HG03064 (cell line): ENCODE measurements around the gene CLPTM1L.
"Not testable (repeated sequence)": the region's sequence is repeated elsewhere in the genome, so short reads cannot be mapped to it uniquely, and the experiment has no call there.

ENCODE experiments used
- ATAC-seq: cut with Tn5 transposase; IDR thresholded peaks from one replicate; pipeline ENCODE4 v1.9.1; 2021; ENCODE audit warnings: low read depth; ENCODE audit not compliant: unreplicated experiment

CLPTM1L gene

GRCh38 chr5:1380910-1381309, 36.0 kb upstream of the CLPTM1L start:
- no peak for ATAC-seq

DNA sequence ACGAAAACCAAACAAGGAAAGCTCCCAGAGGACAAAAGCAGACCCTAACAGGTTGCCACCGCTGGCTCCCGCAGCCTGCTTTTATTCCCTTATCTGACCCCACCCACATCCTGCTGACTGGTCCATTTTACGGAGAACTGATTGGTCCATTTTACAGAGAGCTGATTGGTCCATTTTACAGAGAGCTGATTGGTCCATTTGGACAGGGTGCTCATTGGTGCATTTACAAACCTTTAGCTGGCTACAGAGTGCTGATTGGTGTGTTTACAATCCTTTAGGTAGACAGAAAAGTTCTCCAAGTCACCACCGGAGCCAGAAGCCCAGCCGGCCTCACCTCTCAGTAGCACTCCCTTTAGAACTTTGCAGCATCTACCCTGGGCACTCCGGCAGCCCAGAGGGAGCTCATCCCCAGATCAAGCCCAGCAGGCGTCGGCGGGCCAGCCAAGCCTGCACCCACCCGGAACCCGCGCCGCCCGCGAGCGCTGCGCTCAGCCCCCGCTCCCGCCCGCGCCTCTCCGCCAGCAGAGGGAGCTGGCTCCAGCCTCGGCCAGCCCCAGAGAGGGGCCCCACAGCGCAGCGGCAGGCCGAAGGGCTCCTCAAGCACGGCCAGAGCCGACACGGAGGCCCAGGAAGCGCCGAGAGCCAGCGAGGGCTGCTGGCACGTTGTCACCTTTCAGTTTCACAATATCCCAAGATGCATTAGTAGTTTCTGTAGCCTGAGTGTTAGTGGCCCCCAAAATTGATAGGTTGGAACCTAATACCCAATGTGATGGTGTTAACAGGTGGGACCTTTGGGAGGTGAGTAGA, 35.3 kb upstream of the CLPTM1L start:
- ATAC-seq, result no peak

- ATAC-seq, result no peak
Observed at GRCh38 chr5:1378866-1379659, 34.2 kb upstream of the CLPTM1L start.

DNA sequence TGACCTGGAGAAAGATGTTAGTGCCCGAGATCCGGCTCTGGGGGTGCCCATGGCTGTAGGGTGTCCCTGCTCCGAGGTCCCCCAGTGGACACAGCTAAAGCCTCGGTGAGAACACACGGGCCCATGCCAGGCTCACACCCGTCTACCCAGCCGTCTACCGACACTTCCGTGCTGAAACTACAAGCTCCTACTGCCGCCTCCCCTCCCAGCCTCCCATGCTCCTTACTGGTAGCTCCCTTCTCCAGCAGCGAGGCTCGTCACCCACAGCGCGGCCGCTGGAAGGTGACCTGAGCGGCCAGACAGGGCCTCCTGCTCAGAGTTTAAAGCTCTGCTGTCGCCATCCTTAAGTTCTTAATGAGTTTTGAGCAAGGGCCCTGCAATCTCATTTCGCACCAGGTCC, 33.2 kb upstream of the CLPTM1L start:
- ATAC-seq, result no peak

DNA sequence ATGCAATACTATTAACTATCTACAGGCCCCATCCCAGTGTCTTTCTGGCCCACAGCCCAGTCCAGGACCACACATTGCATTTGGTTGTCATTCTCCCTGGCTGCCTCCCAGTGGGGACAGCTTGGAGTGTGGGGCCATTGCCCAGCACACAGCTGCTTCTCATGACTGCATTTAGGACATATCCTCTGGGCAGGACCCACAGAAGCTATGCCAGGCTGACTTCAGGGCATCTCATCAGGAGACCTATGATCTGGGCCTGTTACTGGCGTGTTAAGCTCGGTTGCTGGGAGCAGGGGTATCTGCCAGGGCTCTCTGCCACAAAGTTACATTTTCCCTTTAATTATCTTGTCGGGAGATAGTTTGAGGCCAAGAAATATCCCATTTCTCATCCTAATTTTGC, 32.1 kb upstream of the CLPTM1L start:
- ATAC-seq, result no peak

GRCh38 chr5:1375871-1376810, 31.2 kb upstream of the CLPTM1L start:
- ATAC-seq, result no peak

- no peak for ATAC-seq
Observed at GRCh38 chr5:1374679-1375055, 29.8 kb upstream of the CLPTM1L start.

DNA sequence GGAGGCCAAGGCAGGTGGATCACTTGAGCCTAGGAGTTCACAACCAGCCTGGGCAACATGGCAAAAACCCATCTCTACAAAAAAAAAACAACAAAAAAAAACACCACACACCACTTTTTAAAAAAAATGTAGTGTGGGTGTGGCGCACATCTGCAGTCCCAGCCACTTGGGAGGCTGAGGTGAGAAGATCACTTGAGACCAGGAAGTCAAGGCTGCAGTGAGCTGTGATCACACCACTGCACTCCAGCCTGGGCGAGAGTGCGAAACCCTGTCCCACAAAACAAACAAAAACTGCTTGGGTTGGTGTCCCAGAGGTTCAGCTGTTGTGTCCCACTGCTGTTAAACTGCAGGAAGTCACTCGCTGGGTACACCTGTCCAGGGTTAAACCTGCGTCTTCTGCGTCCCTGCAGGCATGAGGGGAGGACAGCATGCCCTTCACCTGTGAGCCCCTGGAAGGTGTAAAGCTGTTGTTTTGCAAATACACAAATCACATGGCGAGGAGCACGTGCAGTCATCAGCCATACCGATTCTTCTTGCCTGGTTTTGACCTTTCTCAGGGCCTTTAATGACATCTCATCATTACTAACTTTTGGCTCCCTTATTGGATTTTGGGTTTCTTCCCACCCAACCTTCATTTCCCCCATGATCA, 29.3 kb upstream of the CLPTM1L start:
- ATAC-seq, result no peak

DNA sequence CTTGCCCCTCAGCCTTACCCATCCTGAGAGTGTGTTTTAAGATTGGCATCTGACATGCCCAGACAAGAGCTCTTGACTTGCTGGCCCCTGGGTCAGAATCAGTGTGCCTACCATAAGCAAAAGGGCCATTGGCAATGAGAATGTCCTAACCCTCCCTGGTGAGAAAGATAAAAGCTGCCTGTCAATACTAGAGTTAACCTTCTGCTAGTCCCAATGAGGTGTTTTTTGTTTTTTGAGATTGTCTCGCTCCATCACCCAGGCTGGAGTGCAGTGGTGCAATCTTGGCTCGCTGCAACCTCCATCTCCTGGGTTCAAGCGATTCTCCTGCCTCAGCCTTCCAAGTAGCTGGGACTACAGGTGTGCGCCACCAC, 27.1 kb upstream of the CLPTM1L start:
- ATAC-seq, result not testable (repeated sequence)

- ATAC-seq, result no peak
Observed at GRCh38 chr5:1371218-1371971, 26.5 kb upstream of the CLPTM1L start.

DNA sequence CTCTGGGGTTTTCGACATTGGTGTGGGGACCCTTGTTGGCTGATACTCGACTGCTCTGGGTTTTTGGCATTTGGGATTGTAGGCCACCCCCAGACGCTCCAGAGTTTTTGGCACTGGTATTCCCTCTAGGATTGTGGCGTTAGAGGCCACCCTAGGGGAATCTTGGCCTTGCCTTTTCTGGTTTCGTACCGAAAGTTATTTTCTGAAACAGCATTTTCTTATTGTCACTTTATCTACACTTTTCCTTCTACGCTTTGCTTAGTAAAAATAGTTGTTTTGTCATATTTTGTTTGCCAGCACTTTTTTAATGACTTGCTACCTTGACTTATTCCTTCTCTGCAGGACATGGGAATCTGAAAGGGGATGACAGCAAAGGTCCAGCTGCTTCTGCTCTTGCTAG, 25.1 kb upstream of the CLPTM1L start:
- no peak for ATAC-seq

DNA sequence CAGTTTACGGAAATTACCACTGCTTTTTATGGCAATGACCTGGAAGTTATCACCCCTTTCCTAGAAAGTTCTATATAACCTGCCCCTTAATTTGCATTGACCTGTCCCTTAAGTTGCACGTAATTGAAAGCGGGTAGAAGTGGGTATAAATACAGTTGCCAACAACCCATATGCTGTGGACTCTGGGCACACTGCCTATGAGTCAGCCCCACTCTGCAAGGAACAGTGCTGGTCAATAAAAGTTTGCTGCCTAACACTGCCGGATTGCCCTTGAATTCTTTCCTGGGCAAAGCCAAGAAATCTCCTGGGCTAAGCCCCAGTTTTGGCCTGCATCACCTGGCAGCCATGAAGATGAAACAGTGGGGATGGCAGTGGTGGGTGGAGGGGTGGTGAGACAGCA, 23.9 kb upstream of the CLPTM1L start:
- ATAC-seq, result no peak

DNA sequence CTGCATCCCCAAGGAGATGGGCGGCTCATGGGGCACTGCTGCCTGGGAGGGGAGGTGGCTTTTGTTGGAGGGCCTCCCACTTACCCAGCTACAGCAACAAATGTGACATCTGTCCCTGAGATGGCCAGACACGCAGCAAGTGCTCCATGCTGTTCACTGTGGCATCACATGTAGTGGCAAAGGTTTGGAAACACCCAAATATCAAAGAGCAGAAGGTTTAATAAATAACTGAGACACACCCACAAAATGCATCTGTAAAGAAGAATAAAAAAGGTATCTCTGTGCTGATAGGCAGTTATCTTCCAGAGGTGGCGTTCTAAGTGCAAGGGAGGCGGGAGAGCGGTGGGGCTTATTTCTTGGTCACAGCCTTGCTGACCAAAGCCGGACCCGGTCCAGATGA, 23.3 kb upstream of the CLPTM1L start:
- no peak for ATAC-seq

DNA sequence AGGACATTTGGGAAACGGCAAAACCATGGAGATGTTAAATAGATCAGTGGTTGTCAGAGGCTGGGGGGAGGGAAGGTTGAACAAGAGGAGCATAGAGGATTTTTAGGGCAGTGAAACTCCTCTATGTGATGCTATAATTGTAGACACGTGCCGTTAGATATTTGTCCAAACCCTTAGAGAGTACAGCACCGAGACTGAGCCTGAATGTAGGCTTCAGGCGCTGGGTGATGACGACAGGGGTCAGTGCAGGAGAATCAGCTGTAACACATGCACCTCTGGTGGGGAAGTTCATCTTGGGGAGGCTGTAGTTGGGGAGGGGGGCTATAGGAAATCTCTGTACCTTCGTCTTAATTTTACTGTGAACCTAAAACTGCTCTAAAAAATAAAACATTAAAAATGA, 22.2 kb upstream of the CLPTM1L start:
- ATAC-seq, result no peak

GRCh38 chr5:1366514-1366913, 21.6 kb upstream of the CLPTM1L start:
- ATAC-seq, result no peak

DNA sequence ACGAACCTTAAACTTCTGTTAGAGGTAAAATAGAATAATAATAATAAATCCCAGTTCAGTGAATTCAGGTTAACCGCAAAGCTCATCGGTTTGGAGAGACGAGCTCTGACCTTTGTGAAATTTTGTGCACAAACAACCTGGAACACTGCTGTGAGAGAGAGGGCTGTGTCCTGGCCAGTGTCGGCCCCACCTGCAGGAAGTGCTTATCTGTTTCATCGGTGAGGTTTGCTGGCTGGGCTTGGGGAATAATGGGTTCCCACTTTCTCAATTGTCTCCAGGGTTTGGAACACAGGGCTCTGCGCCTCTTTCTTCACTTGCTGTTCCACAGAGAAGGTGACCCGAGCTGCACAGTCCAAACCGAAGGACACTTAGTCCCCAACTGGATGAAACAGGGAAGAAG, 19.3 kb upstream of the CLPTM1L start:
- ATAC-seq, result no peak

GRCh38 chr5:1363581-1363980, 18.7 kb upstream of the CLPTM1L start:
- no peak for ATAC-seq

DNA sequence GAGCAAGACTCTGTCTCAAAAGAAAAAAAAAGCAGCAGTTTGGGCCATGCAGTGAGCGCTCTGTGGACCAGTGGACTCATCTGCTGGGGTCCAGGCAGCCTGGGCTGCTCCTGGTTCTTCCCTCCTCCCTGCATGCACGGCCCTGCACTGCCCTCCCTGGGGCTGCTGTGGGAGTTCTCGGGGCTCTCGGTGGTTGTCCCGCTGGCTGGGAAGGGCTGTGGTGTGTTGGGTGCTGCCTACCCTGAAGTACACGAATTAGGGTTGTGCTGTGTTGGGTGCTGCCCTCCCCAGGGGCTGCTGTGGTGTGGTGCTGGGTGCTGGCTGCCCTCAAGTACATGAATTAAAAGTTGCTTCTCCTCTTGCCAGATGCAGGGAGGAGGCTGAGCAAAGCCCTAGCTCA, 18.3 kb upstream of the CLPTM1L start:
- no peak for ATAC-seq

DNA sequence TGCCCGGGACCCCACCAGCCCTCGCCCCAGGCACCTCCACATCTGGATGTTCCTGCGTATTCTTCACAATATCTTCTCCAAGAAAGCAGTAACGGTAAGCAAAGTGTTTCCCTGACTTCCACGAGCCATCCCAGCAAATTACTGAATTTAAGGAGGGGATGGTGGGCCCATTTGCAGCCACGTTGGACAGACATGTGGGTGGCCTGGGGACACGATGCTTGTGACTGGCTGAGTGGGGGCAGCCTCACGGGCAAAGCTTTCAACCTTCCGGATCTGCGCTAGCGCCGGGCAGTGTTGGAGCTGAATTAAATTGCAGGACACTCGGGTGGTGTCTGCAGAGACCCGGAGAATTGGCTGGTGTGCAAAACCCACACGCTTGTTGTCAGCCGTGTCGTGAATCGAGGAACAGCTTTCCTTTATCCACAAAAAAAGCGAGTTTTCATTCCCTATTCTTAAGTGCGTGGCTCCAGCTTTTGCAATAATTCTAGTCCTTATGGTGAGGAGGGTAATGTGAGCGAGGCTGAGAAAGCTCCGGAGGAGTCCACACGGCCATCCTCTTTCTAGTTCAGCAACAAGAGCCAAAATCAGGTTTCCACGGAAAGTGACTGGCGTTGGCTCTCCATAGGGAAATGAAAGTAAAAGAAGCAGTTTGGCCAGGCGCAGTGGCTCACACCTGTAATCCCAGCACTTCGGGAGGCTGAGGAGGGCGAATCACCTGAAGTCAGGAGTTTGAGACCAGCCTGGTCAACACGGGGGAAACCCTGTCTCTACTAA, 17.5 kb upstream of the CLPTM1L start:
- ATAC-seq, result no peak
